Tibial nerve (tissue), 4 donors: ENCODE data around the gene PSMA3.

Experiments
- EP300 ChIP-seq, 2 donors: sonication (generic); formaldehyde crosslinking; IDR thresholded peaks; one replicate each; pipeline ENCODE4 v1.6.1; 2017; ENCODE audit warnings: antibody characterized with exemption in 2 of 2, mild to moderate bottlenecking in 1 of 2
- POLR2A ChIP-seq, 2 donors: fragments of 450-650 bp; IDR thresholded peaks; one replicate each; pipeline ENCODE4 v1.6.1; 2017; ENCODE audit warnings: antibody characterized with exemption in 2 of 2, mild to moderate bottlenecking in 2 of 2, moderate library complexity in 2 of 2
- TF ChIP-seq, protein P1 (sequence below), 5 experiments: fragments of 200-600 bp in 3 of 5; fragments of 450-650 bp in 2 of 5; sonication (generic) in 3 of 5; IDR thresholded peaks; one replicate each; pipeline ENCODE4 v1.5.1; 2016 to 2019; ENCODE audit warnings: antibody characterized with exemption in 5 of 5, mild to moderate bottlenecking in 3 of 5, moderate library complexity in 2 of 5

DNA sequence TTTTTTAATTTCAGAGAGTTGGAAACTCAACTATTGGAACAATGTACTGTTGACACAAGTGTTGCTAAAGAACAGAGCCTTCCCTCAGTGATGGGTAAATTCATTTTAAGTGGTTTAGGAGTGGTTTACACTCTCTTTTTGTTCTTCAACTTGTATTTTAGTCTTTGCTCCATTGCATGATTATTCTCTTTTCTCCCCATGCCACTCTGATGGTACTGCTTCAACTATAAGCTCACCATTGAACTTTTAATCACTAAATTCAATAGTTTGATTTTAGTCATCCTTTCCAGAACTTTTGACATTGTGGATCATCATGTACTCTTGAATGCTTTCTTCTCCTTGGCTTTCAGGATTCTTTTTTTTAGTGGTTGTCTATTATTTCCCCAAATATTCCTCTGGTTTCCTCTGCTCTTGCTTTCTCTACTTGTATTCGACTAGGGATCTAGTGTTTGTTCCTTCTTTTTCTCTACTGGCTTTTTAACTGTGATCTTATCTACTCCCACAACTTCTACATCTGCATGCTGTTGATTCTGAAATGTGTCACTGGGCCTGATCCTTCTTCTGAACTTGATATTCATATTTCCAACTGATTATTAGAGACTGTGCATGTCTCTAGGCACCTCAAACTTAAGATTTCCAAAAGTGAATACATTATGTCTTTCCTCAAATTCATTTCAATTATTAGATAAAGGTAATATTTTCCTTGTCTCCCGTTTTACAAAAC is 29.3 kb upstream of the PSMA3 start:
- TF ChIP-seq, protein P1, sequence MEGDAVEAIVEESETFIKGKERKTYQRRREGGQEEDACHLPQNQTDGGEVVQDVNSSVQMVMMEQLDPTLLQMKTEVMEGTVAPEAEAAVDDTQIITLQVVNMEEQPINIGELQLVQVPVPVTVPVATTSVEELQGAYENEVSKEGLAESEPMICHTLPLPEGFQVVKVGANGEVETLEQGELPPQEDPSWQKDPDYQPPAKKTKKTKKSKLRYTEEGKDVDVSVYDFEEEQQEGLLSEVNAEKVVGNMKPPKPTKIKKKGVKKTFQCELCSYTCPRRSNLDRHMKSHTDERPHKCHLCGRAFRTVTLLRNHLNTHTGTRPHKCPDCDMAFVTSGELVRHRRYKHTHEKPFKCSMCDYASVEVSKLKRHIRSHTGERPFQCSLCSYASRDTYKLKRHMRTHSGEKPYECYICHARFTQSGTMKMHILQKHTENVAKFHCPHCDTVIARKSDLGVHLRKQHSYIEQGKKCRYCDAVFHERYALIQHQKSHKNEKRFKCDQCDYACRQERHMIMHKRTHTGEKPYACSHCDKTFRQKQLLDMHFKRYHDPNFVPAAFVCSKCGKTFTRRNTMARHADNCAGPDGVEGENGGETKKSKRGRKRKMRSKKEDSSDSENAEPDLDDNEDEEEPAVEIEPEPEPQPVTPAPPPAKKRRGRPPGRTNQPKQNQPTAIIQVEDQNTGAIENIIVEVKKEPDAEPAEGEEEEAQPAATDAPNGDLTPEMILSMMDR (IDR thresholded peaks at IDR 0.05) = no peak
- TF ChIP-seq POLR2A (IDR thresholded peaks at IDR 0.05) = no peak
- no peak for TF ChIP-seq EP300 (IDR thresholded peaks at IDR 0.05)
